Adrenal gland (tissue), 5 donors: ENCODE results near the gene DSTN.

ENCODE experiments used
- CTCF ChIP-seq, 6 experiments: fragments of 450-650 bp in 4 of 6; fragments of 200-600 bp in 2 of 6; sonication (generic) in 1 of 6; IDR thresholded peaks; 1 replicate in 5 of 6; 2 replicates in 1 of 6; pipeline versions ENCODE4 v1.5.1 to v1.8.0; 2016 to 2021; ENCODE audit warnings: antibody characterized with exemption in 6 of 6, mild to moderate bottlenecking in 2 of 6, moderate library complexity in 1 of 6
- POLR2A ChIP-seq, 2 donors: fragments of 450-650 bp; IDR thresholded peaks; one replicate each; pipeline ENCODE4 v1.6.1; 2017; ENCODE audit warnings: antibody characterized with exemption in 2 of 2, mild to moderate bottlenecking in 2 of 2, moderate library complexity in 1 of 2
- donor health status: DM: no; HTN: no; CAD: no.

- no peak for TF ChIP-seq POLR2A (IDR thresholded peaks at IDR 0.05)
- no peak for TF ChIP-seq CTCF (IDR thresholded peaks at IDR 0.05)
Observed at GRCh38 chr20:17627101-17627955, 57.5 kb downstream of the DSTN start.
